NAMALWA (cell line): ENCODE measurements around the gene TEX2.

Experiments
- DNase-seq: peaks from one replicate; pipeline ENCODE4 v3.0.0-alpha.2; 2015; ENCODE audit warnings: low spot score

Gene TEX2, protein sequence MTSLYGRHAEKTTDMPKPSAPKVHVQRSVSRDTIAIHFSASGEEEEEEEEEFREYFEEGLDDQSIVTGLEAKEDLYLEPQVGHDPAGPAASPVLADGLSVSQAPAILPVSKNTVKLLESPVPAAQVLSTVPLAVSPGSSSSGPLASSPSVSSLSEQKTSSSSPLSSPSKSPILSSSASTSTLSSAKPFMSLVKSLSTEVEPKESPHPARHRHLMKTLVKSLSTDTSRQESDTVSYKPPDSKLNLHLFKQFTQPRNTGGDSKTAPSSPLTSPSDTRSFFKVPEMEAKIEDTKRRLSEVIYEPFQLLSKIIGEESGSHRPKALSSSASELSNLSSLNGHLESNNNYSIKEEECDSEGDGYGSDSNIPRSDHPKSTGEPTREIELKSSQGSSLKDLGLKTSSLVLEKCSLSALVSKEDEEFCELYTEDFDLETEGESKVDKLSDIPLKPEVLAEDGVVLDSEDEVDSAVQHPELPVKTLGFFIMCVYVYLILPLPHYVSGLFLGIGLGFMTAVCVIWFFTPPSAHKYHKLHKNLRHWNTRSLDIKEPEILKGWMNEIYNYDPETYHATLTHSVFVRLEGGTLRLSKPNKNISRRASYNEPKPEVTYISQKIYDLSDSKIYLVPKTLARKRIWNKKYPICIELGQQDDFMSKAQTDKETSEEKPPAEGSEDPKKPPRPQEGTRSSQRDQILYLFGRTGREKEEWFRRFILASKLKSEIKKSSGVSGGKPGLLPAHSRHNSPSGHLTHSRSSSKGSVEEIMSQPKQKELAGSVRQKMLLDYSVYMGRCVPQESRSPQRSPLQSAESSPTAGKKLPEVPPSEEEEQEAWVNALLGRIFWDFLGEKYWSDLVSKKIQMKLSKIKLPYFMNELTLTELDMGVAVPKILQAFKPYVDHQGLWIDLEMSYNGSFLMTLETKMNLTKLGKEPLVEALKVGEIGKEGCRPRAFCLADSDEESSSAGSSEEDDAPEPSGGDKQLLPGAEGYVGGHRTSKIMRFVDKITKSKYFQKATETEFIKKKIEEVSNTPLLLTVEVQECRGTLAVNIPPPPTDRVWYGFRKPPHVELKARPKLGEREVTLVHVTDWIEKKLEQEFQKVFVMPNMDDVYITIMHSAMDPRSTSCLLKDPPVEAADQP

GRCh38 chr17:64263000-64263766 is at the start of gene TEX2:
TSS of gene TEX2 (minus strand) at chr17:64263260. CDS start at chr17:64214217, 49,043 bp downstream.
- DNase-seq = peak; percentile 92

DNA sequence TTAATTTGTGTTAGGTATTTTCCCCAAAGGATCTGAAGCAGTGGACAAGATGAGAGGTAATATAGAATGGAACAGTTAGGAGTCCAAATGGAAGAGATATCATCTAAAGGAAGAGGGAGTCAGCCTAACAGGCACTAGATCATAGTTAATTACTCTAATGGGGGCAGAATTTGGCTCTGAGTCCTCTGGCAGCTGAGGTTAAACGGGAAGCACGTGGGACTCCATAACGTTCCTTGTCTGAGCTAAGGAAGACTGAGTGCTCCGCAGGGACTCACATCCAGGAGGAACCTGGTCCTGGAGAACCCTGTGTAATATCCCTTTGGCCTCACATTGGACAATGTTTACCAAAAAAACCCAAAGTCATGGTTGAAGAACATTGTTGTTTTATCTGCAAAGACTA is 46.6 kb upstream of the TEX2 start:
- DNase-seq = no peak

DNA sequence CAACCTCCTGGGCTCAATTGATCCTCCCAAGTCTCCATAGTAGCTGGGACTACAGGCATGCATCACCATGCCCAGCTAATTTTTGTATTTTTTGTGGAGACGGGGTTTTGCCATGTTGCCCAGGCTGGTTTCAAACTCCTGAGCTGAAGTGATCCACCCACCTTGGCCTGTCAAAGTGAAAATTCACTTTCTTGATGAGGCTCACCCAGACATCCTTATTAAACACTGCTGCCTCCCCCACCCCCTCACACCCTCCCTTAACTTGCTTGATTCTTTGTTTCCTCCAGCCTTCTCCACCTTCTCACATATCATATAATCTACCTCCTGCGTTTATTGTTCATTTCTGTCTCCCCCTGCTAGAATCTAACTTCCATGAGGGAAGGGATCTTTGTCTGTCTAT is 46.0 kb upstream of the TEX2 start:
- no peak for DNase-seq

DNA sequence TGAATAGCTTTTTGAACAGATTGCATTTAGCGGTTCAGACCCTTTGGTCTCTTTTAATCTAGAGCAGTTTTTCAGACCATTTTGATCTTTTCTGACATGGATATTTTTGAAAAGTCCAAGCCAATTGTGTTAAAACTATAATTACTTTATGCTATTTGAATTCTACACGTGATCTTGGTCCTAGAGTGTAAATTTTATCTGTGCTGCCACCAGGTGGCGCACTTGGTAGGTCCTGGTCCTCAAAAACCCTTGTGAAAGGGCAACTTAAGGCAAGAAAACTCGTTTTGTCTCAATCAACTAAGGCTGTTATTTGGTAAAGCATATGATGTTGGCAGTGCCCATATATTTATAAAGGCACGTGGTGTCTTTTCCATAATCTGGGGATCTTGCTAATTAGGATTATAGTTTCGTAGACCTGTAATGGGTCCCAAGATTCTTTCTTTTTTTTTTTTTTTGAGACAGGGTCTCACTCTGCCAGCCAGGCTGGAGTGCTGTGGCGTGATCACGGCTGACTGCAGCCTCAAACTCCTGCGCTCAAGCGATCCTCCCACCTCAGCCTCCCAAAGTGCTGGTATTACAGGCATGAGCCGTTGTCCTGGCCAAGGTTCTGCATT is 43.9 kb upstream of the TEX2 start:
- peak; percentile 87 for DNase-seq

DNA sequence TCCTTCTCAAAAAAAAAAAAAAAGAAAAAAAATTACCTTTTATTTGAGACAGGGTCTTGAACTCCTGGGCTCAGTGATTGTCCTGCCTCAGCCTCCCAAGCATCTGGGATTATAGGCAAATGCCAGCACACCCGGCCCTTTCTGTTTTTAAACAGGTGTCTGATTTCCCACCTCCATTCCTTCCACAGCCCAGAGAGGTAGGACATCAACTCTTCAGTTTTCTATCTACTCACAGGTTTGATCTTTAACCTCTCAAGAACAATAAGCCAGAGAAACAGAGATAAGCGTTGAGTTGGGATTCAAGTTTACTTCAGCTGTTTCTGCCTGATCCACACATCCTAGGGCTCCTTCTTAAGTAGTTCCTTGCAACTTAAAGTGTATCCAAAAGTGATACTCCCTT is 41.5 kb upstream of the TEX2 start:
- DNase-seq = no peak

DNA sequence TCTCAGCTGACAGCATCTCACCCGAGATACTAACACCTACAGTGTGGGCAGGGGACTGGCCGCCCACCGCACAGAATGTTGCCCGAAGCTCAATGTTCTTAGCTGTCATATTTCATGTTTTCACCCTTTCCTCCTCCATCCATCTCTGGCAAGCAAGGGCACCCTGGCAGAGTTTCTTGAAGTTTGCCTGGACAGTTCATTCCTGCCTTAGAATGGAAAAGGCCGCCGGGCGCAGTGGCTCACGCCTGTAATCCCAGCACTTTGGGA is 37.6 kb upstream of the TEX2 start:
- DNase-seq = no peak

DNA sequence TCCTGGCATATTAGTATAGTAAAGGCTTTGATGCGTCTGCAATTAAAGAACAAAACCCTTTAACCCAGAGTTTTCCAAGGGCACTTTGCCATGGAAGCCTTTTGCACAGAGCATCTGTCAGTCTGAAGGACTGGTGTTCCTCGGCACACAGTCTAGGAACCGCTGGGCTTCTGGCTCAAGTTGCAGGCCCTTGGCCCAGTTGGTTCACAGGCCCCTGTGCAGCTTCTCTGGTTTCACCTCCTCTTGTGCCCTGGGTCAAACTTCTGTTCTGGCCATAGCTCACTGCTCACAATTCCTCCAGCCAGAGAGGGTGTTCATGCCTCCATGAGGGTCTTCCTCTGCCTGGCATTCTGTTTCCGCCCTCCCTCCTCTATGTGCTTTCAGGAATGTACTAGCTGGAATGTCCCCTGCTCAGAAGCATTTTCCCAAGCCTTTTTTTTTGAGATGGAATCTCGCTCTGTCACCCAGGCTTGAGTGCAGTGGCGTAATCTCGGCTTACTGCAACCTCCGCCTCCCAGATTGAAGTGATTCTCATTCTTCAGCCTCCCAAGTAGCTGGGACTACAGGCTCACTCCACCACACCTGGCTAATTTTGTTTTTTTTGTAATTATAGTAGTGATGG is 34.5 kb upstream of the TEX2 start:
- DNase-seq = no peak

DNA sequence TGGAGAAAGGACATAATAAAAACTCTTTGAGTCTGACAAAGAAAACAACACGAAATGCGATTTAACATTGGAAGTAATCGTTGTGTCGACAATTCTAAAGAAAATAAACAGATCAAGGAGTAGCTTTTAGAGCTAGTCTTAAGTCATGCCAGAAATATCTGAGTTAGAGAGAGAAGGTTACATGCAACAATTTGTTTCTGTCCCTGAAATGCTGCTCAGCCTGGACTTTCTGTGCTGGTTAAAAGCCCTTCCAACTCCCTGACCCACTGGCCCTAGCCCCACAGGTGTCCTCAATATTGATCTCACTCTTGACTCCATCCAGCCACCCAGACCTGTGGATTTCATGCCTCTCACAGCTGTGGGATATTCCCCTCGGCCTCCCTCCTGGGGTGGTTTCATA is 33.2 kb upstream of the TEX2 start:
- no peak for DNase-seq

GRCh38 chr17:64295146-64295545 is 32.1 kb upstream of the TEX2 start:
- no peak for DNase-seq

DNA sequence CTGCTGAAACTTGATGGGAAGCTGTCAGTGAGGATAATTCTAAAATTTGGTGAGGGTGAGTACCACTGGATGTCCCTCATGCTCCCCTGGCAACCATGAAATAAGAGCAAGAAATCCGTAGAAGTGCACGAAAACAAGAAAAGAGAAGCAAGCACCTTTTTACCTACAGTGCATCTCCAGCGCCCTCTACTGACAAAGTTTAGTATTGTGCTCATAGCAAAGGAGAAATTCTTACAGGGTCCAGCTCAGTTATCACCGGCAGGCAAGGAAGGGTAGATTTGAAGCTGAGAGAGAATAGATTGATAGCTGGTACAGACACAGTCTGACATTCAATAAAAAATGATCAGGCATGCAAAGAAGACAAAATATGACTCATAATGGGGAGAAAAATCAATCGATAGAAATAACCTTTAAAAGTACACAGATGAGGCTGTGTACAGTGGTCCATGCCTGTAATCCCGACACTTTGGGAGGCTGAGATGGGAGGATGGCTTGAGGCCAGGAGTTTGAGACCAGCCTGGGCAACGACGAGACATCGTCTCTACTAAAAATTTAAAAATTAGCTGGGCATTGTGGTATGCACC is 28.3 kb upstream of the TEX2 start:
- peak; percentile 73 for DNase-seq

- no peak for DNase-seq
Observed at GRCh38 chr17:64289741-64290141, 26.7 kb upstream of the TEX2 start.

- DNase-seq = no peak
Observed at GRCh38 chr17:64282753-64283080, 19.7 kb upstream of the TEX2 start.

GRCh38 chr17:64281962-64282752 is 19.1 kb upstream of the TEX2 start:
- DNase-seq = peak; percentile 80

- no peak for DNase-seq
Observed at GRCh38 chr17:64278614-64279013, 15.6 kb upstream of the TEX2 start.

- no peak for DNase-seq
Observed at GRCh38 chr17:64277831-64278562, 14.9 kb upstream of the TEX2 start.

- DNase-seq = no peak
Observed at GRCh38 chr17:64276961-64277505, 14.0 kb upstream of the TEX2 start.

- no peak for DNase-seq
Observed at GRCh38 chr17:64275016-64275415, 12.0 kb upstream of the TEX2 start.

- DNase-seq = no peak
Observed at GRCh38 chr17:64273006-64273405, 9.9 kb upstream of the TEX2 start.

DNA sequence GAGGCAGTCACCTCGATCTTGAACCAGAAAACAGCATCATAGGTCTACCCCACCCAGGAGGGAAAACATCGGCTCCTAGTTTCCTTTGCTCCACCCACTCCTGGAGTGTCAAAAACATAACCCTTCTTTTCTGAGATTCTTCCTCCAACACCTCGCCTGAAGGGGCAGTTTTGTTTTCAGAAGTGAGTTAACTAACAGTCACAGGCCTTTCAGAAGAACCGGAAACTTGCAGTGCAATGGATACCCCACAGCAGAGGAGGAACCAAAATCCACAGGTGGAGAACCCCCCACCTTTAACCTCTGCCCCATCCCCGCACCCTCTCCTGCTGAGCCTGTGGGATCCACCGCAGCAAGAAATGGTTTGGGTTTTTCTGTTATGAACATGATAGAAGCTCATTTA is 7.8 kb upstream of the TEX2 start:
- no peak for DNase-seq
